DLD1 (cell line): Measurements from ENCODE around the gene RPS6KA4.

Experiments
- in situ Hi-C: cut with HindIII; loops from 2 replicates; pipeline ENCODE4 v1.10.0; 2017; ENCODE audit warnings: low sequenced_read_pairs

The RPS6KA4 gene

GRCh38 chr11:64362339-64362738 is 3.4 kb downstream of the RPS6KA4 start:
- in situ Hi-C loops: no loop called here

- in situ Hi-C loops: no loop called here
These were observed 5.5 kb downstream of the RPS6KA4 start for GRCh38 chr11:64364435-64364834.

- in situ Hi-C loops: no loop called here
These were observed 5.9 kb downstream of the RPS6KA4 start for GRCh38 chr11:64364911-64365310.

GRCh38 chr11:64366751-64367150 is 7.8 kb downstream of the RPS6KA4 start:
- in situ Hi-C loops: no loop called here

- in situ Hi-C loops: no loop called here
These were observed 9.1 kb downstream of the RPS6KA4 start for GRCh38 chr11:64367931-64368672.

GRCh38 chr11:64368673-64369074 is 9.7 kb downstream of the RPS6KA4 start:
- in situ Hi-C loops: no loop called here

GRCh38 chr11:64369440-64370421 is 10.8 kb downstream of the RPS6KA4 start:
- in situ Hi-C loops: no loop called here

- in situ Hi-C loops: no loop called here
These were observed 12.2 kb downstream of the RPS6KA4 start for GRCh38 chr11:64371201-64371600.

- in situ Hi-C loops: no loop called here
These were observed 13.1 kb downstream of the RPS6KA4 start for GRCh38 chr11:64372021-64372420.

GRCh38 chr11:64372802-64373597 is 14.0 kb downstream of the RPS6KA4 start:
- in situ Hi-C loops: no loop called here

- in situ Hi-C loops: no loop called here
These were observed 14.6 kb downstream of the RPS6KA4 start for GRCh38 chr11:64373598-64373974.

- in situ Hi-C loops: no loop called here
These were observed 17.1 kb downstream of the RPS6KA4 start for GRCh38 chr11:64376071-64376470.

- in situ Hi-C loops: no loop called here
These were observed 19.4 kb downstream of the RPS6KA4 start for GRCh38 chr11:64378335-64378880.

- in situ Hi-C loops: no loop called here
These were observed 20.2 kb downstream of the RPS6KA4 start for GRCh38 chr11:64379160-64379559.

- in situ Hi-C loops: no loop called here
These were observed 21.1 kb downstream of the RPS6KA4 start for GRCh38 chr11:64379817-64380709.

GRCh38 chr11:64381350-64381749 is 22.4 kb downstream of the RPS6KA4 start:
- in situ Hi-C loops: no loop called here

GRCh38 chr11:64382047-64382446 is 23.1 kb downstream of the RPS6KA4 start:
- in situ Hi-C loops: no loop called here

GRCh38 chr11:64382586-64382985 is 23.6 kb downstream of the RPS6KA4 start:
- in situ Hi-C loops: no loop called here

GRCh38 chr11:64383580-64383979 is 24.6 kb downstream of the RPS6KA4 start:
- in situ Hi-C loops: no loop called here
